Measurements from ENCODE around the gene OR13F1.

Gene OR13F1

DNA sequence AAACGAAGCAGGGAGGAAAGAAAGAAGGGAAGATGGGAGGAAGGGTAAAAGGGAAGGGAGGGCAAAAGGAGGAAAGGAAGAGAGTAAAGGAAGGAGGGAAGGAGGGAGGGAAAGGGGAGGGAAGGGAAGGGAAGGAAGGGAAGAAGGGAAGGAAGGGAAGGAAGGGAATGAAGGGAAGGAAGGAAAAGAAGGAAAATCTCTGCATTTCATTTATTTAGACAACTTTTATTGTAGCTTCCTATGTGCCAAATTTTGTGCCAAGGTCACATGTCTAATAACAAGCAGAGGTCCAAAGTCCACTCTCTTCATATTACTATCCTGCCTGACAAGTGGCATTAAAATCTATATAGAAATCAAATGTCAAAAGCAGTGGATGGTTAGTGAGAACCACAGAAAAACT, 35.2 kb downstream of the OR13F1 start:
- no peak for DNase-seq (ENCODE audit: low spot score)
- in situ Hi-C loops (cut with MboI; ENCODE audit: low pct_unique_long_range_greater_than_20kb, low sequenced_read_pairs, unreplicated experiment), result no loop called here
- no peak for TF ChIP-seq CTCF (IDR thresholded peaks at IDR 0.05; ENCODE audit: extremely low read depth, insufficient read depth, missing control alignments)

GRCh38 chr9:104544644-104545043, 40.6 kb downstream of the OR13F1 start:
- DNase-seq (ENCODE audit: low spot score), result no peak
- in situ Hi-C loops (cut with MboI; ENCODE audit: low pct_unique_long_range_greater_than_20kb, low sequenced_read_pairs, unreplicated experiment), result no loop called here
- no peak for TF ChIP-seq CTCF (IDR thresholded peaks at IDR 0.05; ENCODE audit: extremely low read depth, insufficient read depth, missing control alignments)

GRCh38 chr9:104553261-104553660, 49.2 kb downstream of the OR13F1 start:
- in situ Hi-C loops (cut with MboI; ENCODE audit: low pct_unique_long_range_greater_than_20kb, low sequenced_read_pairs, unreplicated experiment), result no loop called here
- no peak for TF ChIP-seq CTCF (IDR thresholded peaks at IDR 0.05; ENCODE audit: extremely low read depth, insufficient read depth, missing control alignments)
- DNase-seq (ENCODE audit: low spot score), result no peak
